Uterus (tissue), 4 donors: ENCODE measurements around the gene RFX7. TPM values are rescaled to one million over a fixed set of nuclear protein-coding genes. Genes with fewer than 3 reads are reported as not detected.

Experiments used
- DNase-seq, 2 donors: peaks; one replicate each; pipeline ENCODE4 v3.0.0-alpha.2; 2019 to 2020
- H3K27ac ChIP-seq, 2 donors: fragments of 200-600 bp; sonication (generic); 1 replicate in 1 of 2; 2 replicates in 1 of 2; pipeline ENCODE4 v1.5.1; 2016 to 2018
- H3K27me3 ChIP-seq, 2 donors: fragments of 200-600 bp; sonication (generic); one replicate each; pipeline ENCODE4 v1.5.1; 2018 to 2019; ENCODE audit warnings: control low read depth in 1 of 2
- H3K36me3 ChIP-seq, 2 donors: fragments of 200-600 bp; sonication (generic); one replicate each; pipeline ENCODE4 v1.5.1; 2019; ENCODE audit warnings: control low read depth in 1 of 2
- H3K4me1 ChIP-seq, 2 donors: fragments of 200-600 bp; sonication (generic); one replicate each; pipeline ENCODE4 v1.5.1; 2018 to 2019; ENCODE audit warnings: control low read depth in 1 of 2
- H3K4me3 ChIP-seq, 2 donors: fragments of 200-600 bp; sonication (generic); 1 replicate in 1 of 2; 2 replicates in 1 of 2; pipeline ENCODE4 v1.5.1; 2018 to 2019; ENCODE audit warnings: mild to moderate bottlenecking in 1 of 2
- H3K9me3 ChIP-seq, 2 donors: fragments of 200-600 bp; sonication (generic); one replicate each; pipeline ENCODE4 v1.5.1; 2019; ENCODE audit warnings: control low read depth in 1 of 2
- POLR2A ChIP-seq, 2 donors: fragments of 450-650 bp; IDR thresholded peaks; one replicate each; pipeline ENCODE4 v1.6.1; 2016; ENCODE audit warnings: antibody characterized with exemption in 2 of 2, mild to moderate bottlenecking in 1 of 2, moderate library complexity in 1 of 2
- intact Hi-C: fragments of 100-400 bp; cut with DNase I; formaldehyde crosslinking; loops from one replicate; pipeline ENCODE4 v1.15.1; 2023; ENCODE audit warnings: low total_unique reads
- total RNA-seq, 4 donors: library from RNA; depleted of rRNA in 3 of 4; stranded (reverse); fragments of >200 nt in 3 of 4; gene quantifications; one replicate each; pipeline versions ENCODE4 v1.1.0 to v1.2.4, GENCODE V29; 2014 to 2023
- TF ChIP-seq, protein P1 (sequence below), 4 experiments: fragments of 200-600 bp in 2 of 4; fragments of 450-650 bp in 2 of 4; sonication (generic) in 2 of 4; IDR thresholded peaks; one replicate each; pipeline ENCODE4 v1.5.1; 2016 to 2019; ENCODE audit warnings: antibody characterized with exemption in 4 of 4, mild to moderate bottlenecking in 2 of 4, moderate library complexity in 1 of 4
- donor health status: DM: yes; HTN: yes; CAD: no.

The RFX7 gene
- total RNA-seq, result 10 to 100 TPM in 2 of 4 donors, 1 to 10 TPM in 2; 3.1 to 22.9 (median 11.9) TPM

GRCh38 chr15:56243163-56244037 lies at the start of gene RFX7:
Gene RFX7 (minus strand): TSS chr15:56243879. CDS start chr15:56243285, 594 bp downstream.
- H3K36me3 ChIP-seq, result no peaks in the 10 kb centered on the region
- TF ChIP-seq, protein P1, sequence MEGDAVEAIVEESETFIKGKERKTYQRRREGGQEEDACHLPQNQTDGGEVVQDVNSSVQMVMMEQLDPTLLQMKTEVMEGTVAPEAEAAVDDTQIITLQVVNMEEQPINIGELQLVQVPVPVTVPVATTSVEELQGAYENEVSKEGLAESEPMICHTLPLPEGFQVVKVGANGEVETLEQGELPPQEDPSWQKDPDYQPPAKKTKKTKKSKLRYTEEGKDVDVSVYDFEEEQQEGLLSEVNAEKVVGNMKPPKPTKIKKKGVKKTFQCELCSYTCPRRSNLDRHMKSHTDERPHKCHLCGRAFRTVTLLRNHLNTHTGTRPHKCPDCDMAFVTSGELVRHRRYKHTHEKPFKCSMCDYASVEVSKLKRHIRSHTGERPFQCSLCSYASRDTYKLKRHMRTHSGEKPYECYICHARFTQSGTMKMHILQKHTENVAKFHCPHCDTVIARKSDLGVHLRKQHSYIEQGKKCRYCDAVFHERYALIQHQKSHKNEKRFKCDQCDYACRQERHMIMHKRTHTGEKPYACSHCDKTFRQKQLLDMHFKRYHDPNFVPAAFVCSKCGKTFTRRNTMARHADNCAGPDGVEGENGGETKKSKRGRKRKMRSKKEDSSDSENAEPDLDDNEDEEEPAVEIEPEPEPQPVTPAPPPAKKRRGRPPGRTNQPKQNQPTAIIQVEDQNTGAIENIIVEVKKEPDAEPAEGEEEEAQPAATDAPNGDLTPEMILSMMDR (IDR thresholded peaks at IDR 0.05), result peak in 2 of 4 experiments; percentile 8 to 26
- peak; percentile 22 to 39 for TF ChIP-seq POLR2A (IDR thresholded peaks at IDR 0.05)
- intact Hi-C loops, result no loop called here
- H3K9me3 ChIP-seq, result no peaks in the 10 kb centered on the region
- peak within 1 kb of the TSS; percentile 93 for H3K27ac ChIP-seq
- H3K27me3 ChIP-seq, result no peaks in the 10 kb centered on the region
- H3K4me1 ChIP-seq, result peaks cover 0 to 6% of the 10 kb centered on the region in 2 donors
- DNase-seq, result peak; percentile 62 to 72
- peak within 1 kb of the TSS; percentile 86 to 97 for H3K4me3 ChIP-seq

- Histone ChIP-seq H3K9me3 (no peaks in the 10 kb centered on the region), H3K27me3 (no peaks in the 10 kb centered on the region), H3K27ac (no peak overlapping the region), H3K36me3 (no peaks in the 10 kb centered on the region), H3K4me3 (no peak overlapping the region), H3K4me1 (no peaks in the 10 kb centered on the region)
- no peak for DNase-seq
- TF ChIP-seq POLR2A (IDR thresholded peaks at IDR 0.05), result no peak
- TF ChIP-seq, protein P1 (IDR thresholded peaks at IDR 0.05), result no peak
- intact Hi-C loops, result no loop called here
Measured at GRCh38 chr15:56292546-56293316, 49.1 kb upstream of the RFX7 start.

- no peak for DNase-seq
- H3K27ac ChIP-seq, result no peak overlapping the region
Measured at GRCh38 chr15:56291741-56292140, 48.1 kb upstream of the RFX7 start.

GRCh38 chr15:56286213-56286612 lies 42.5 kb upstream of the RFX7 start:
- no peaks in the 10 kb centered on the region for H3K9me3 ChIP-seq
- no peaks in the 10 kb centered on the region for H3K36me3 ChIP-seq
- H3K4me1 ChIP-seq, result no peaks in the 10 kb centered on the region
- H3K27me3 ChIP-seq, result no peaks in the 10 kb centered on the region
- no peak for TF ChIP-seq POLR2A (IDR thresholded peaks at IDR 0.05)
- TF ChIP-seq, protein P1 (IDR thresholded peaks at IDR 0.05), result no peak
- H3K4me3 ChIP-seq, result no peak overlapping the region
- H3K27ac ChIP-seq, result no peak overlapping the region
- no peak for DNase-seq
- intact Hi-C loops, result no loop called here

More at GRCh38 chr15:56291741-56292140, 48.1 kb upstream of the RFX7 start:
- no peaks in the 10 kb centered on the region for H3K4me1 ChIP-seq
- no peak for TF ChIP-seq POLR2A (IDR thresholded peaks at IDR 0.05)
- TF ChIP-seq, protein P1 (IDR thresholded peaks at IDR 0.05), result no peak
- no peaks in the 10 kb centered on the region for H3K9me3 ChIP-seq
- H3K36me3 ChIP-seq, result no peaks in the 10 kb centered on the region
- H3K4me3 ChIP-seq, result no peak overlapping the region
- no peaks in the 10 kb centered on the region for H3K27me3 ChIP-seq
- intact Hi-C loops, result no loop called here

DNA sequence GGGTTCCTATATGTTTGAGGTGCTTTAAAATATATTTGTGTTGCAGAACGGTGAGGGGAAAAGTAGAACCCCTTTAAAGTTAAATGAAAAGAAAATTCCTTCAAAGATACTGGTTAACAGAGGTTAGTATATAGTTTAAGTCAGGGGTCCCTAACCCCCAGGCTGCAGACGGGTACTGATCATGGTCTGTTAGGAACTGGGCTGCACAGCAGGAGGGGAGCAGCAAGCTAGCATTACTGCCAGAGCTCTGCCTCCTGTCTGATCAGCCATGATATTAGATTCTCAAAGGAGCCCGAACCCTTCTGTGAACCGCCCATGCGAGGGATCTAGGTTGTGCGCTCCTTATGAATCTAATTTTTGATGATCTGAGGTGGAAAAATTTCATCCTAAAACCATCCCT lies 37.5 kb upstream of the RFX7 start:
- H3K9me3 ChIP-seq, result no peaks in the 10 kb centered on the region
- no peaks in the 10 kb centered on the region for H3K27me3 ChIP-seq
- TF ChIP-seq POLR2A (IDR thresholded peaks at IDR 0.05), result no peak
- TF ChIP-seq, protein P1 (IDR thresholded peaks at IDR 0.05), result no peak
- H3K36me3 ChIP-seq, result no peaks in the 10 kb centered on the region
- DNase-seq, result no peak
- H3K27ac ChIP-seq, result no peak overlapping the region
- intact Hi-C loops, result no loop called here
- H3K4me3 ChIP-seq, result no peak overlapping the region
- H3K4me1 ChIP-seq, result no peaks in the 10 kb centered on the region
